Mucosa of rectum (tissue), 2 donors: ENCODE measurements around the gene TAF1A.
"Not testable (repeated sequence)": the region's sequence is repeated elsewhere in the genome, so short reads cannot be mapped to it uniquely, and the experiment has no call there.

Experiments
- H3K27ac ChIP-seq, 2 donors: one replicate each; pipeline ENCODE4 v1.7.0; 2013; ENCODE audit warnings: inconsistent platforms in 2 of 2, low read depth in 2 of 2, low read length in 2 of 2
- H3K27me3 ChIP-seq, 2 donors: one replicate each; pipeline ENCODE4 v1.7.0; 2013; ENCODE audit warnings: low read length in 2 of 2; ENCODE audit not compliant: control insufficient read depth in 2 of 2, insufficient read depth in 2 of 2
- H3K36me3 ChIP-seq, 2 donors: one replicate each; pipeline ENCODE4 v1.7.0; 2013; ENCODE audit warnings: low read length in 2 of 2; ENCODE audit not compliant: control insufficient read depth in 2 of 2, insufficient read depth in 2 of 2
- H3K4me1 ChIP-seq, 2 donors: one replicate each; pipeline ENCODE4 v1.7.0; 2013; ENCODE audit warnings: low read length in 2 of 2, mild to moderate bottlenecking in 1 of 2; ENCODE audit not compliant: control insufficient read depth in 2 of 2, insufficient read depth in 2 of 2
- H3K4me3 ChIP-seq, 2 donors: one replicate each; pipeline ENCODE4 v1.7.0; 2013; ENCODE audit warnings: low read length in 2 of 2
- H3K9ac ChIP-seq, 2 donors: one replicate each; pipeline ENCODE4 v1.7.0; 2013; ENCODE audit warnings: low read length in 2 of 2, low read depth in 1 of 2, mild to moderate bottlenecking in 1 of 2
- H3K9me3 ChIP-seq, 2 donors: one replicate each; pipeline ENCODE4 v1.7.0; 2013; ENCODE audit warnings: low read length in 2 of 2; ENCODE audit not compliant: control insufficient read depth in 2 of 2
- donor health status: healthy.
- donor health status: Normal muscosa, but diverticular disease.

The TAF1A gene

GRCh38 chr1:222620566-222620965 is 30.8 kb upstream of the TAF1A start:
- no peaks in the 10 kb centered on the region for H3K9me3 ChIP-seq
- H3K4me3 ChIP-seq = no peak overlapping the region
- H3K9ac ChIP-seq = no peak overlapping the region
- H3K4me1 ChIP-seq = peaks cover 8 to 31% of the 10 kb centered on the region in 2 donors
- no peaks in the 10 kb centered on the region for H3K27me3 ChIP-seq
- H3K36me3 ChIP-seq = peaks cover 11 to 18% of the 10 kb centered on the region in 2 donors
- H3K27ac ChIP-seq = no peak overlapping the region

- Histone ChIP-seq H3K27me3 (no peaks in the 10 kb centered on the region), H3K9ac (peak overlapping the region; percentile 58 to 82), H3K9me3 (no peaks in the 10 kb centered on the region), H3K36me3 (peaks cover 6 to 9% of the 10 kb centered on the region in 2 donors), H3K4me1 (peaks cover 8 to 43% of the 10 kb centered on the region in 2 donors), H3K4me3 (peak overlapping the region; percentile 83 to 89), H3K27ac (no peak overlapping the region)
Measured at GRCh38 chr1:222618880-222619596, 29.3 kb upstream of the TAF1A start.

- H3K9me3 ChIP-seq = no peaks in the 10 kb centered on the region
- H3K4me3 ChIP-seq = peak within 1 kb of the TSS; percentile 83 to 89
- H3K27me3 ChIP-seq = no peaks in the 10 kb centered on the region
- H3K9ac ChIP-seq = peak within 1 kb of the TSS; percentile 75 to 82
- peaks cover 3 to 8% of the 10 kb centered on the region in 2 donors for H3K36me3 ChIP-seq
- H3K27ac ChIP-seq = peak within 1 kb of the TSS; percentile 75 to 78
- H3K4me1 ChIP-seq = peaks cover 8 to 51% of the 10 kb centered on the region in 2 donors
Measured at GRCh38 chr1:222618001-222618879, 28.5 kb upstream of the TAF1A start, which contains the start of gene MIA3. TSS of gene MIA3 (plus strand) at chr1:222618097. CDS start at chr1:222618111, 14 bp downstream.

GRCh38 chr1:222617367-222617951 is 27.7 kb upstream of the TAF1A start:
- peaks cover 8 to 48% of the 10 kb centered on the region in 2 donors for H3K4me1 ChIP-seq
- H3K9ac ChIP-seq = peak overlapping the region; percentile 67 to 75
- H3K4me3 ChIP-seq = peak overlapping the region; percentile 72 to 84
- H3K36me3 ChIP-seq = peaks cover 0 to 3% of the 10 kb centered on the region in 2 donors
- H3K9me3 ChIP-seq = no peaks in the 10 kb centered on the region
- no peaks in the 10 kb centered on the region for H3K27me3 ChIP-seq
- peak overlapping the region; percentile 69 to 78 for H3K27ac ChIP-seq

- H3K9ac ChIP-seq = peak overlapping the region in 1 of 2 donors; percentile 22
- H3K27ac ChIP-seq = no peak overlapping the region
- peak overlapping the region; percentile 72 to 84 for H3K4me3 ChIP-seq
- H3K27me3 ChIP-seq = no peaks in the 10 kb centered on the region
- H3K9me3 ChIP-seq = no peaks in the 10 kb centered on the region
- H3K4me1 ChIP-seq = peaks cover 8 to 51% of the 10 kb centered on the region in 2 donors
- peaks cover 0 to 3% of the 10 kb centered on the region in 2 donors for H3K36me3 ChIP-seq
Measured at GRCh38 chr1:222616525-222616924, 26.8 kb upstream of the TAF1A start.

- Histone ChIP-seq H3K4me3 (no peak overlapping the region), H3K27me3 (no peaks in the 10 kb centered on the region), H3K4me1 (peaks cover 0 to 41% of the 10 kb centered on the region in 2 donors), H3K9ac (no peak overlapping the region), H3K9me3 (no peaks in the 10 kb centered on the region), H3K27ac (peak overlapping the region in 1 of 2 donors; percentile 48), H3K36me3 (no peaks in the 10 kb centered on the region)
Measured at GRCh38 chr1:222613627-222614026, 23.9 kb upstream of the TAF1A start.

GRCh38 chr1:222610728-222611127 is 21.0 kb upstream of the TAF1A start:
- Histone ChIP-seq H3K4me3 (no peak overlapping the region), H3K27me3 (no peaks in the 10 kb centered on the region), H3K9ac (no peak overlapping the region), H3K36me3 (no peaks in the 10 kb centered on the region), H3K4me1 (peaks cover 0 to 29% of the 10 kb centered on the region in 2 donors), H3K9me3 (no peaks in the 10 kb centered on the region), H3K27ac (no peak overlapping the region)

GRCh38 chr1:222609111-222609510 is 19.4 kb upstream of the TAF1A start:
- H3K27ac ChIP-seq, H3K9me3 ChIP-seq, H3K36me3 ChIP-seq, H3K27me3 ChIP-seq, H3K9ac ChIP-seq, H3K4me3 ChIP-seq: not testable (repeated sequence)
- H3K4me1 ChIP-seq = peaks cover 0 to 17% of the 10 kb centered on the region in 2 donors

GRCh38 chr1:222606757-222607156 is 17.0 kb upstream of the TAF1A start:
- no peaks in the 10 kb centered on the region for H3K36me3 ChIP-seq
- peaks cover 0 to 7% of the 10 kb centered on the region in 2 donors for H3K4me1 ChIP-seq
- H3K4me3 ChIP-seq = no peak overlapping the region
- no peaks in the 10 kb centered on the region for H3K9me3 ChIP-seq
- no peak overlapping the region for H3K9ac ChIP-seq
- H3K27me3 ChIP-seq = no peaks in the 10 kb centered on the region
- H3K27ac ChIP-seq = no peak overlapping the region
